Progenitor cell of endocrine pancreas (in vitro differentiated cells): Measurements from ENCODE around the gene APOBEC3A. TPM values are rescaled to one million over a fixed set of nuclear protein-coding genes. Genes with fewer than 3 reads are reported as not detected.
"Not testable (repeated sequence)": the region's sequence is repeated elsewhere in the genome, so short reads cannot be mapped to it uniquely, and the experiment has no call there.

Source experiments
- DNase-seq: peaks from one replicate; pipeline ENCODE4 v3.0.0; 2021; ENCODE audit warnings: low spot score; ENCODE audit not compliant: unreplicated experiment
- H3K27ac Mint-ChIP-seq: 2 replicates; pipeline ENCODE4 v1.8.0; 2021; ENCODE audit warnings: mild to moderate bottlenecking, moderate library complexity, mixed read lengths
- H3K27me3 Mint-ChIP-seq: 2 replicates; pipeline ENCODE4 v1.8.0; 2021; ENCODE audit warnings: mixed read lengths
- H3K36me3 Mint-ChIP-seq: 2 replicates; pipeline ENCODE4 v1.8.0; 2022; ENCODE audit warnings: mixed read lengths; ENCODE audit not compliant: insufficient read depth
- H3K4me1 Mint-ChIP-seq: 2 replicates; pipeline ENCODE4 v1.8.0; 2021; ENCODE audit warnings: low read depth, mixed read lengths
- H3K4me3 Mint-ChIP-seq: 2 replicates; pipeline ENCODE4 v1.8.0; 2021; ENCODE audit warnings: low read depth, mild to moderate bottlenecking, moderate library complexity, mixed read lengths
- H3K9me3 Mint-ChIP-seq: 2 replicates; pipeline ENCODE4 v1.8.0; 2021; ENCODE audit warnings: low read depth, mixed read lengths
- total RNA-seq: library from RNA; stranded (reverse); gene quantifications from 2 replicates; pipeline ENCODE4 v1.2.1, GENCODE V29; 2021
- TF ChIP-seq, protein P1 (sequence below): fragments of 200-600 bp; sonication (generic); IDR thresholded peaks from one replicate; pipeline ENCODE4 v1.5.0; 2021; ENCODE audit warnings: antibody characterized with exemption, mild to moderate bottlenecking; ENCODE audit not compliant: unreplicated experiment

The APOBEC3A gene
- total RNA-seq, 1 donor from 2014 or later: not detected

DNA sequence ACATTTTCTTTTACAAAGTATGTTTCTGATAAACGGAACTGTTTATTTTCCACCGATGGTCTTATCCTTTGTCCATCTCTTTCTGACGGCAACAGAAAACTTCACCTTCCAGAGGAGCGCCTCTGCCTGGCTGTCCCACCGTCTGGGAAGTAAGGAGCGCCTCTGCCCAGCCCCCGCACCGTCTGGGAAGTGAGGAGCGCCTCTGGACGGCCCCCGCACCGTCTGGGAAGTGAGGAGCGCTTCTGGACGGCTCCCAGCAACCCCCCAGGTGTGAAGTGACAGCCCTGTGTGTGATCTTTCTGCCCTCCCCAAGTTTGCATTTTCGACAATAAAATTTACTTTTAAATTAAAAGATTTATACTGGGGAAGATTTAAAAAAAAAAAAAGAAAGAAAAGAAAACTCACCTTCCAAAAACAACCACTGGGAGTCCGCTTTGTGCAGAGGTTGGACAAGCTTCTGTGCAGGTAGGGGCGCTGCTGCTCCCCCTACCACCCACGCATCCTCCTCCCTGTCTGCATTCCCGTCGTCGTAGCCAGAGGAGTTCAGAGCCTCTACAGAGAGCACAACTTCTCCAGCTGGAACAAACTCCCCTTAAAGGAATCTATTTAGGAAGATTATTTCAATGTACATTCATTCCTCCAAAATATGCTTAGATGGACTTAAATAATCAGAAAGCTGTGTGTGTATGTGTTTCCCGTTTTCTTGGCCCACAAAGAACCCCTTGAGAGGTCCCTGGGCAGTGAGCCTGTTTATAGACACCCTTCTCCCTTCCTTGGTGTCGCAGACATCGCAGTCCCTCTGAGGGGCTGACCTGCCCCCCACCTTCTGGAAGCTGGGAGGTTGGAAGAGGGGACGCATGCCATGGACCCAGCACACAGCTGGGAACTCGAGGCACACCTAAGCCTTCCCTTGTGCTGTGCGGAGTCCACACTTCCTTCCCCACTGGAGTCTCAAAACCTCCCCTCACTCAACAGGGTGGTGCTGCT lies 23.9 kb downstream of the APOBEC3A start:
- DNase-seq: no peak
- no peak overlapping the region for H3K4me3 Mint-ChIP-seq
- peaks cover 9% of the 10 kb centered on the region for H3K9me3 Mint-ChIP-seq
- TF ChIP-seq, protein P1, sequence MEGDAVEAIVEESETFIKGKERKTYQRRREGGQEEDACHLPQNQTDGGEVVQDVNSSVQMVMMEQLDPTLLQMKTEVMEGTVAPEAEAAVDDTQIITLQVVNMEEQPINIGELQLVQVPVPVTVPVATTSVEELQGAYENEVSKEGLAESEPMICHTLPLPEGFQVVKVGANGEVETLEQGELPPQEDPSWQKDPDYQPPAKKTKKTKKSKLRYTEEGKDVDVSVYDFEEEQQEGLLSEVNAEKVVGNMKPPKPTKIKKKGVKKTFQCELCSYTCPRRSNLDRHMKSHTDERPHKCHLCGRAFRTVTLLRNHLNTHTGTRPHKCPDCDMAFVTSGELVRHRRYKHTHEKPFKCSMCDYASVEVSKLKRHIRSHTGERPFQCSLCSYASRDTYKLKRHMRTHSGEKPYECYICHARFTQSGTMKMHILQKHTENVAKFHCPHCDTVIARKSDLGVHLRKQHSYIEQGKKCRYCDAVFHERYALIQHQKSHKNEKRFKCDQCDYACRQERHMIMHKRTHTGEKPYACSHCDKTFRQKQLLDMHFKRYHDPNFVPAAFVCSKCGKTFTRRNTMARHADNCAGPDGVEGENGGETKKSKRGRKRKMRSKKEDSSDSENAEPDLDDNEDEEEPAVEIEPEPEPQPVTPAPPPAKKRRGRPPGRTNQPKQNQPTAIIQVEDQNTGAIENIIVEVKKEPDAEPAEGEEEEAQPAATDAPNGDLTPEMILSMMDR: peak; percentile 57
- peak overlapping the region; percentile 95 for H3K27ac Mint-ChIP-seq
- H3K27me3 Mint-ChIP-seq: no peaks in the 10 kb centered on the region
- H3K4me1 Mint-ChIP-seq: peaks cover 6% of the 10 kb centered on the region
- H3K36me3 Mint-ChIP-seq: peaks cover 3% of the 10 kb centered on the region

DNA sequence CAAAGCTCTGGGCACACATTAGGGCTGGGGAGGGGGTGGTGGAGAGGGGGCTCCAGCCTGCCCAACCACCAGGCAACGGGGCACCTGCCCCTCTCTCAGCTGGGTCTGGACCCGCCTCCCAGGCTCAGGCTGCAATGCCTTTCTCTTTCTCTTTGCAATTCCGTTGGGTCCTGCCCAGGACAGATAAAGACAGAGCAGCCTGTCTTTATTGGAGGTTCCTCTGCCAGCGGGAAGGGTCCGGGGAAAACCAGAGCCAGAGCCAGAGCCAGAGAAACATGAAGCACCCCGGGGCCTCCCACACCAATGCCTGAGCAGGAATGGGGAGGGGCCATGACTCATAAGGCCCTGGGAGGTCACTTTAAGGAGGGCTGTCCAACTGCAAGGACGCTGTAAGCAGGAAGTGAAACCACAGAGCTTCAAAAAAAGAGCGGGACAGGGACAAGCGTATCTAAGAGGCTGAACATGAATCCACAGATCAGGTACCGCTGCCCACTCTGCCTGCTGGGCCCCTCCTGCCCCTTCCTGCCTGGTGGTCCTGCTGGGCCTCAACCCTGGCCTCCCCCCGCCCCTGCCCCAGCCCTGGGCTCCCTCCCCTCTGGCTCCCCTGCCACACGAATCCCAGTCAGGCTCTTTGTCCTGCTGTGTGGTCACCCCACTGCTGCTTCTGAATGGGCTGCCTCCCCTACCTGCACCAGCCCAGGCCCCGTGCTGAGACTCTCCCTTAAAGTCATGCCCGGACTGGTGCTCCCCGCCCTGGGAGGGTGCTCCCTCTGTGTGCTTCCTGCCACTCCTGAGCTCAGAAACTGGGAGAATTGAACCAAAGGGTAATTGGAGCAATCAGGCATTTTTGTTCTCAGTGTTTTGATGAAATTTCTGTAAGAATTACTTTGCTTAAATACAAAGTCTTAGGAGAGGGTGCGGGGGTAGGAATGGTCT lies 24.9 kb downstream of the APOBEC3A start, which contains the start of gene APOBEC3B:
TSS of gene APOBEC3B (plus strand) at position 356 of the 936 bp plus-strand sequence. CDS start at position 463, 107 bp downstream.
- peaks cover 6% of the 10 kb centered on the region for H3K4me1 Mint-ChIP-seq
- peak within 1 kb of the TSS; percentile 95 for H3K27ac Mint-ChIP-seq
- H3K27me3 Mint-ChIP-seq: no peaks in the 10 kb centered on the region
- H3K4me3 Mint-ChIP-seq: peak within 1 kb of the TSS; percentile 19
- TF ChIP-seq, protein P1: no peak
- no peak for DNase-seq
- peaks cover 3% of the 10 kb centered on the region for H3K36me3 Mint-ChIP-seq
- H3K9me3 Mint-ChIP-seq: peaks cover 5% of the 10 kb centered on the region

DNA sequence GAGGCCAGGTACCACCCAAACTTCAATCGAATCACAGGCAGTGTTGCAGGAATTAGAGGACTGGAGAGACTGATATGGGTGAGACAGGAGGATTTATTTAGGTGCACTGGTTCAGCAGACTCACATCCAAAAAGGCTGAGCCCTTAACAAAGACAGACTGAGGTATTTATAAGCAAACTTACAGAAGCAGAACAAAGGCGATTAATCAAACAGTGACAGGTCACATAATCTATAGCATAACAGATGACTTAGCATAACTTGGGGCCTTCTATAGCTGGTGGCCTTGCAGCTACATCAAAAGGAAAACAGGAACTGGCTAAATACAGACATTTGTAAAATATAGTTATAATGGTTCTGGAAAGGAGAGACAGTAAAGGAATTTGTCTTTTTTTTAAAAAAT lies 26.8 kb downstream of the APOBEC3A start:
- Mint-ChIP-seq H3K27me3 (peaks cover 4% of the 10 kb centered on the region), H3K27ac (peak overlapping the region; percentile 8), H3K9me3 (peaks cover 5% of the 10 kb centered on the region), H3K4me1 (peaks cover 6% of the 10 kb centered on the region), H3K36me3 (peaks cover 3% of the 10 kb centered on the region), H3K4me3 (no peak overlapping the region)
- DNase-seq: no peak
- TF ChIP-seq, protein P1: no peak

DNA sequence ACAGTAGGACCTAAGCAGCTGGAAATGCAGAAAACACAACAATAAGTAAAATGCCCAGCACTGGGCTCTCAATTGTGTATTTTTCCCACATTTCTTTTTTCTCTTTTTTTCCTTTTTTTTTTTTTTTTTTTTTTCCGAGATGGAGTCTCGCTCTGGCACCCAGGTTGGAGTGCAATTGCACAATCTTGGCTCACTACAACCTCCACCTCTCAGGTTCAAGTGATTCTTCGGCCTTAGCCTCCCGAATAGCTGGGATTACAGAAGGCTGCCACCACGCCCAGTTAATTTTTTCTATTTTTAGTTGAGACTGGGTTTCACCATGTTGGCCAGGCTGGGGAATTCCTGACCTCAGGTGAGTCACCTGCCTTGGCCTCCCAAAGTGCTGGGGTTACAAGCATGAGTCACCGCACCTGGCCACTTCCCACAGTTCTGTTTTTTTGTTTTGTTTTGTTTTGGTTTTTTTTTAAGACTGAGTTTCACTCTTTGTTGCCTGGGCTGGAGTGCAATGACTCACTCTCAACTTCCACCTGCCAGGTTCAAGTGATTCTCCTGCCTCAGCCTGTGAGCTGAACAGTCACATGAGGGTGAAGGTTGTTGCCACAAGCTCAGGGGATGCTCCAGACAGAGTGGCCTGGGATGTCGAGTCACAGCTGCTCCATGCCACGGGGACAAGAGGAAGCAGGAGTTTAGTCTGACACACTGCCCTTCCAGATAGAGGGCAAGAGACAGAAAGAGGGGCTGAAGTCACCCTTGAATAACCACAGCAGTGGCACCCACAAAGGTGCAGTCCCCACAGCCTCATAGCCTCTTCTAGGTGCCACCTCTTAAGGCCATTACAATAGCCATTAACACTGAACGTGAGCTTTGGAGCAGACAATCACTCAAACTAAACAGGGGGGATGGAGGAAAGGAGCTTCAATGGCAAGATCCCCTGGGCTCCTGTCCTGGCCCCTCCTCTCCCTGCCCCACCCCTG lies 27.7 kb downstream of the APOBEC3A start:
- not testable (repeated sequence) for H3K27me3 Mint-ChIP-seq, DNase-seq, H3K36me3 Mint-ChIP-seq, H3K4me3 Mint-ChIP-seq, H3K9me3 Mint-ChIP-seq, H3K4me1 Mint-ChIP-seq
- H3K27ac Mint-ChIP-seq: peak overlapping the region; percentile 91

DNA sequence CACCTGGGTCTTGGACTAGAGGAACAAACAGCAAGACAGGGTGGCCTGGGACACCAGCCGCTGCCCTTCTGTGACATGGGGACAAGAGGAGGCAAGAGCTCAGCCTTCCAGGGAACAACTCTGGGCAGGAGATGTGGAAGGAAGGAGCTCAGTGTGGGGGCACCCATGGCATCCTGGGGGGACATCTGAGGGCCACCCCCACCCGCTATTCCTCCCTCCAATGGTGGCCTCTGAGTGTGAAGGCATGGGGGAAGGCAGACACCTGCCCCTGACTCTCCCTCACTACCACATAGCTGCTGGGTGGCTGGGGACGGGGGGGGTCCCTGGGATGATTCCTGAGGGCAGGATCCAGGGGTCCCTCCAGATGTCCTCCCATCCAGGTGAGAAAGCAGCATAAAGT lies 29.2 kb downstream of the APOBEC3A start:
- Mint-ChIP-seq H3K27ac (no peak overlapping the region), H3K9me3 (peaks cover 5% of the 10 kb centered on the region), H3K27me3 (peaks cover 4% of the 10 kb centered on the region), H3K36me3 (peaks cover 3% of the 10 kb centered on the region), H3K4me1 (peaks cover 4% of the 10 kb centered on the region), H3K4me3 (no peak overlapping the region)
- TF ChIP-seq, protein P1: no peak
- no peak for DNase-seq
